GM21360 (cell line): ENCODE results near the gene RPS6KA3.
A peak's percentile ranks its signal among the peaks of the same experiment; 100 is the strongest.

Experiments used
- ATAC-seq: cut with Tn5 transposase; IDR thresholded peaks from one replicate; pipeline ENCODE4 v1.9.1; 2021; ENCODE audit warnings: mild to moderate bottlenecking, moderate library complexity; ENCODE audit not compliant: unreplicated experiment

Gene RPS6KA3

DNA sequence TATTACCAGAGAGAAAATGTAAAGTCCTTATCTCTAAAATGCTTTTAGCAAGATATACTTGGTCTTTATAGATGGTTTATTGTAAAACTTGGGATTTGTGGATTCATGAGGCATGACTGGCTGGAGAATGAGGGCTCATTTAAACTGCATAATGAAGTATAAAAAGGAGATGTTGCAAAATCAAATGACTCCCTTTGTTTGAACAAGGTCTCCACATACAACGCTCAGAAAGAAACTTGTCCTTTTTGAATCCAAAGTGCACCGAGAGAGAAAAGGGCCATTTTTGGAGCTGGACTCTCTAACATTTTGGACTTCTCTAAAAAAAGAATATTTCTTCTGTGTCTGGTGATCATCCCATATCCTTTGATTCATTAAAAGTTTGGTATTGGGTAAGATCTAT is 117.4 kb downstream of the RPS6KA3 start:
- no peak for ATAC-seq

DNA sequence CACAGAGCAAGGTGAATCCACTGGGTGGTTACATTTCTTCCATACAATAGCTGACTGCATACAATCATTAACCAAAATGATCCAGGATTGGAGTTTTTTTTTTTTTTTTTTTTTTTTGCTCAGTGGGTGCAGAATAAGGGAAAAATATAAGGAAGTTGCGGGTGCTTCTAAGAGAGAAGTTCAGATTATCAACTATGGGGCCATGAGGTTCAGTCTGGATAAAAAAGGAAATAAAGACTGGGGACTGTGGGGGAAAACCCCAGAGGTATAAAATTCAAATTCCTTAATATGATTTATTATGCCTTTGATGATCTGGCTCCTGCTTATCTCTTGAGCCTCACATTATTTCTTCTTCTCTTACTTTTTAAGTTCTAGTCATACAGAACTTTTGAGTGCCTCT is 119.1 kb downstream of the RPS6KA3 start:
- no peak for ATAC-seq

DNA sequence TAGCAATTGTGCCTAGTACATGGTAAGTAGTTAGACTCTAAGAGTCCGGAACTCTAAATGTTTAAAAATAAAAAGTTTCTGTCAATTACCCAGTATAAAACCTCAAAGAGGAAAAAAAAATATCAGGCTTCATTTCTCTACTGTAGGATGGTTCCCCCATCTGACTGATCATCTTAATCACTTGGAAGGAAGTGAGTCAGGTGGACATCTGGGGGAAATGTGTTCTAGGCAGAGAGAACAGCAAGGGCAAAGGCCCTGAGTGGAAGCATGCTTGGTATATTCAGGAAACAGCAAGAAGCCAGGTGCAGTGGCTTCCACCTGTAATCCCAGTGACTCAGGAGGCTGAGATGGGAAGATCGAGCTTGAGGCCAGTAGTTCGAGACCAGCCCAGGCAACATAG is 122.2 kb downstream of the RPS6KA3 start:
- ATAC-seq = no peak

DNA sequence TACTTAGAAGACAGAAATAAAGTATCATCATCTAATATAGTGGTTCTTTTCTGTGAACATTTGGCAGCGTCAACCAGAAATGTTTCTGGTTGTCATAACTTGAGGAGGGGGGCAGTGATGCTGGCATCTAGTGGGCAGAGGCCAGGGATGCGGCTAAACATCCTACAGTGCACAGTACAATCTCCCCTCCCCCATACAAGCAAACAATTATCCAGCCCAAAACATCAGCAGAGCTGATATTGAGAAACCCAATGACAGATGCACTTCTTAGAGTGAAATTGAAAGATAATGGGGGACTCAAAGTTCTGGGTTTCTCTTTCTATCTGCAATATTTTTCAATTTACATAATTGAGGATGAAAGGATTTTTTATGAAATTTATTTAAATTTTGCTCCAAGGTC is 123.1 kb downstream of the RPS6KA3 start:
- no peak for ATAC-seq

DNA sequence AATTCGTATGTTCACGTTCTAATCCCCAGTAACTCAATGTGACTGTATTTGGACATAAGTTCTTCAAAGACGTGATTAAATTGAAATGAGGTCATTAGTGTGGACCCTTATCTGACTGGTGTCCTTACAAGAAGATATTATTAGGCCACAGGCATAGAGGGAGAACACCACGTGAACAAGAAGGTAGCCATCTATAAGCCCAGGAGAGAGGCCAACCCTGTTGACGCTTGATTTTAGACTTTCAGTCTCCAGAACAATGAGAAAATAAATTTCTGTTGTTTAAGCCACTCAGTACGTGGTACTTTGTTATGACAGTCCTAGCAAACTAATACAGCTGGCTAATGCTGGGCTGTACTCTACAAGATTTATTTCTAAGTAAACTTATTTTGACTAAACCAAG is 123.6 kb downstream of the RPS6KA3 start:
- ATAC-seq = no peak

DNA sequence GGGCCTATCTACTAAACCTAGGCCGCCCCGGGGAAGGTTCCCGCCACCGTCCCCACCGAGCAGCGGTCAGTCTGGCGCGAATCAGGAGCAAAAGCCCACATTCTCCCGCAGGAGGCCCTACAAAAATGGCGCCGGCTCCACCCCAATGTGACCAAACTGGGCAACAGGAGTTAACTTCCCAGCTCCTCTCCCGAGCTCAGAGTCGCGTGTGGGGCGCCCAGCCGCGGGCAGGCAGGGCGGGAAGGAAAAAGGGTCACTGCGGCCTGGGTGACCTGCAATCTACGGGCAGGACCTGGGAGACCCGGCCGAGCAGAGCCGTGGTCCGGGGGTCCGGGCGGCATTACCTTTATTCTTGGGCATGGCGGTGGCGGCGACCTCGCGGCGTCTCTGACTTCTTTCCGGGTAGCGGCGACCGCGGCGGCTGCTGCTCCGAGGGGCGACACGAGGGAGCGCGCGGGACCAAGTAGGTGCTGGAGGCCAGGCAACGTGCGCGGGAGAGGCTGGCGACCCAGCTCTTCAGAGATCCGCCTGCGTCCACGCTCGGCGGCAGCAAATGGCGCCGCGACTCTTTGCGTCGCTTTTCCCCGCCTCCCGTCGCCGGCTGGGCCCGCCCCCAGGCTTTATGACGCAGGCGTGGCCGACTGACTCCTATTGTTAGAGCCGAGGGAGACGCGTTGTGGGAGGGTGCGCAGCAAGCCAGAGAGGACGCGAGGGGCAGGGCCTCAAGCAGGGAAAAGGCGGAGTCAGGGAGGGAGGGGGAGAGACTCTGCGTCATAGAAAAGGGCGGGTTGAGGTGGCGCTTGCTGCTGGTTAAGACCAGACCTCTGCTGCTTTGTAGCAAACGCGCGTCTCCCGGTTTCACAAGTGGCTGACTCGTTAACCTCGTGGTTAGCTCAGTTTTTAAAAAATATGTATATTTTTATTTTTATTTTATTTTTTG is 125.2 kb downstream of the RPS6KA3 start, which contains the start of gene EIF1AX:
Gene EIF1AX (minus strand): TSS at position 558 of the 940 bp plus-strand sequence. CDS start 198 bp downstream, at position 360.
- peak; percentile 99 for ATAC-seq

DNA sequence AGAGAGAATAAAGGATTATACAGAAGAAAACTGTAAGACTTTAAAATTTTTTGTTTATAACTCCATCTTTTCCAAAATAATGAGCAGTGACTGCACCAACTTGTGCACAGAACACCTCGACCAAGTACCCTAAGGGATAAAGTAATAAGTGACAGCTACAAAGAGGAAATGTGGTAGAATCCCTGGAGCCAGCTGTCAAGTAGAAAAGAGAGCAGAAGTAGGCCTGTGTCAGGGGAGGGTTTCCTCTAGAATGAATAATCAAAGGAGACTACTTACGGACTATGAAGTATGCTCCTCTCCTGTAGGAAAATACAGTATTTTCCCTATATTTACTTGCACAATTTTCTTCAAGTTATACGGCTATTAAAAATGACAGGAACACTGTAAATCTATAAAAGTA is 126.3 kb downstream of the RPS6KA3 start:
- ATAC-seq = no peak

DNA sequence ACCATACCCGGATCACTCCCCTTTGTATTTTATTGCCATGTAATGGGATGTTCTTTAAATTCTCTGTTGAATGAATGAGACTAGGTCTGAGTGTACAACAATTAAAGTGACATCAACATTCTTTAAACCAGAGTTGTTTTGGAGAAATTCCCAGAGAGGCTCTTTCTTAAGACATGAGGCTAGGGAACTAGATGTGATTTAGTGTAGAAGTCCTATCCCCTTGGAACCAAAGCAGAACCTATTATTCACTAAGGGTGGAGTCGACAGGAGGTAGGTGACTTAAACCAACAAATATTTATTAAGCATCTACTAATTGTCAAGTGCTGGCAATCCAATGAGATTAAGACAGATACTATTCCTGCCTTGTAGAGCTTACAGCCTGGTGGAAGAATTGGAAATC is 126.7 kb downstream of the RPS6KA3 start:
- no peak for ATAC-seq

DNA sequence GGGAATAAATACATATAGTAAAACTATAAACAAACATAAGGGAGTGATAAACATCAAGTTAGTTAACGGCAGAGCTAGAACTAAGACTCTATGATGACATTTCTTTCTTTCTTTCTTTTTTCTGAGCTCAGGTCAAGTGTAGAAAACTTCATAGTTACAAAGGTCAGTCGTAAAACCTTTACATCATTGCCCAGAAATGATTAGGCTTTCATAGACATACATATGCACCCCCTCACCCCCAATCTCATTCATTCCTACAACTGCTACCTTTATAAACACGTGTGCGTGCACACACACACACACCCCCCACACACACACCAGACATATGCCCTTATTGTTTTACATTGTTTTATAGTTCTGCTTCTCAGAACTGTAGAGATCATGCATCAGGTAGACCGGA is 130.8 kb downstream of the RPS6KA3 start:
- ATAC-seq = no peak

DNA sequence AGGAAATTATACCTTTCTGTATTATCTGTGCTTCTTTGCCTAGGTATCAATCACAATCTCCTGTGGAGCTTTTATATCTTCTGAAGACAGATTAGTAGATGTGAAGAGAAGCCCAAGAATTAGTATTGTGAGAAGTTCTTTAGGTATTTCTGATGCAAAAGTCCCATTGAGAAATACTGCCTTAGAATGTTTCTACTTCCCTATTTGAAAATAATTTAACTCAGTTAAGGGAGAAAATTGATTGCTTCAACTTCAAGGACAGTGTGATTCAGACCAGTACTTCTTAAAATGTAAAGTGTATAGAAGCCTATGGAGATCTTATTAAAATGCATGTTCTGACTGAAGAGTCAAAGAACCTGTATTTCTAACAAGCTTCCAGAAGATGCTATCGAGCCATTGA is 134.0 kb downstream of the RPS6KA3 start:
- no peak for ATAC-seq

DNA sequence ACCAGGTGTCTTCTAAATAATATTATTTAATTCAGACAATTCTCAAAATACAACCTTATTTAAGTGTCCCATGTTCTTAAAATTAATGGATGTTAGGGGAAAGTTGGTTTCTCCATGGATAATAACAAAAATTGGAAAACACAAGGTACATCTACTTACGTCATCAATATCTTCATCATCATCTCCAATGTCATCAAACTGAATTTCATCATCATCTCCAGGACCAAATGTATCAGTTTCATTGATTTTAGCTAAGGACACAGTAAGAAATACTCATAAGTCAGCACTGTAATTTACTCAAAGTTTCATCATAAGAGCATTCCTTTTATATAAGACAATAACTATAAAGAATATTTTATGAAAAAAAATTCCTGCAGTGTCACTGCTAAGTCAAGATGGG is 136.4 kb downstream of the RPS6KA3 start:
- no peak for ATAC-seq

DNA sequence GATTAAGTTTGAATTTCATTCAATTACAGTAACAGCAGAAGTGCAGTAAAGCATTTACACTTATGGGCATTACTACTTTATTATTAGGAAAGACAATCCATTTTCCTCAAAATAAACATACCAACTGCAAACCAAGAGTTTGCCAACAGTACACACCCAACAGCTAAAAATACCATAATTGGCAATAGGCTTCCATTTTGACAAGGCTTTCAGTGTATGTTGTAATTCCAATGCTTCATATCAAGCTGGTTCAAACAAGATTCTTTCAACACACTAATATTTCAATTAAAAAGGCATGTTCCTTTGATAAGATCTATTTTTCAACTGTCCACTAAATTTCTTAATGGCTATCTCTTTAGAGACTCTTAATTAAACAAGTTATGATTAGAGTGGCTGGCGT is 137.2 kb downstream of the RPS6KA3 start:
- ATAC-seq = no peak

DNA sequence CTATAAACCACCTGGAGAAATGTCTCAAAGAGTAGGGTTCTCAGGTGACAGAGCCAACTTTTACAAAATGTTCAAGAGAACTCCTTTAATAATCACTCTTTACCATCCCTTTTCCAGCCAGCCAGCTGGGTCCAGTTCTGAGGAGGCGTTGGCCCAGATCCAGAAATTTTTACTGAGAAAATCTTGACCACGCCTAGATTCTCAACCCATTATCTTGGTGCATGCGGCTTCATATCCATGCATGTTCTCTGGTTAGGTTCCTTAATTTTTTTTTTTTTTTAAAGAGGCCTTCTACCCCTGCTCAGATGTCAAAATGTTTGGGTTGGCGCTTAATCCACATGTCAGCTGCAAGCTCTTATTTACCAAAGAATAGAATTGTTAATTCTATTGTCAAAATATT is 138.0 kb downstream of the RPS6KA3 start:
- no peak for ATAC-seq

DNA sequence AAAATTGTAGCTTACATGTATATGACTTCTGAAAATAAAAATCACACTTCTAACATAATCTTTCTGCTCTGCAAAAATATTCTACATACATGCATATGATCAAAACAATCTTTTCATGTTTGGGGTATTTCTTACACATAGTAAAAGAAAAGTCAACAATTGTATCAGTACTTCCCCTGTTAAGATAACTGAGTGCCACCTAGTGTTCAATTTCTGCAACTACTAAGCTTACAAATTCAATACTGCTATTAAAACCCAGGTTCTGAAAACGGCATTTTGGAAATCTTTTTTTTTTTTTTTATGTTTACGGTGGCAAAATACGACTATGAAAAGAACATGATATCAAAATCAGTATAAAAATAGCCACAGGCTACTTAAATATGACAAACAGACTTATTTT is 139.3 kb downstream of the RPS6KA3 start:
- ATAC-seq = peak; percentile 61

DNA sequence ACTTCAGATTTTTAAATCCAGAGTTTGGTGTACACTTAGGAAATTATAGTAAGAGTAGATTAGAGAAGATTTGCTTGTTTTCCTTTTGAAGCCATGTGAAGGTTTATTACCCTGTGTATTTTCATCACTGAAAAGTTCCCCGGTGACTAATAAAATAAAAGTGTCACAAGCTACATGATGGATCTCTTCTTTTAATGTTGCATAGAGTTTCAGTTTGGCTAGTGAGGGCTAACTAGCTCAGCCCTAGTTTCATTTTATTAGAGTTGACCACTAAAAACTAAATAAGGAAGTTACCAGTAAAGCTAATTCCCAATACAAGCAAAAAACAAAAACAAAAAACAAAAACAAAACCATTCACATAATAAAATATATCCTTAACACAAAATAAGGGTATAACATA is 139.9 kb downstream of the RPS6KA3 start:
- ATAC-seq = peak; percentile 50

DNA sequence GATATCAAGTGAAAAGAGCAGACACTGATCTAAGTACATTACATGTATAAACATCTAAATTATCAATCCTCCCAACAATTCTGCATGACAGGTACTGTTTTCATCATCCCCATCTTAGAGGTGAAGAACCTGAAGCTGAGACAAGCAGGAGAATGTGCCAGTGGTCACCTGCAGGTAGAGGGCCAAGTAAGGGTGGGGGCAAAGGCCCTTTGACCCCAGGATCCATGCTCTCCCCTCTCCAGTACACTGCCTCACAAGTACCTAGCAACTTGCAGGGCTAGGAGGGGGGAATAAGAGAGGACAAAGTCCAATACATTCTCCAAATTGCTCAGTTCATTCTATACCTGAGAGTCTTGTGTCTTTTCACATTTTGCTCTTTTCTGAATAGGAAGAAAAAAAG is 141.7 kb downstream of the RPS6KA3 start:
- ATAC-seq = no peak

DNA sequence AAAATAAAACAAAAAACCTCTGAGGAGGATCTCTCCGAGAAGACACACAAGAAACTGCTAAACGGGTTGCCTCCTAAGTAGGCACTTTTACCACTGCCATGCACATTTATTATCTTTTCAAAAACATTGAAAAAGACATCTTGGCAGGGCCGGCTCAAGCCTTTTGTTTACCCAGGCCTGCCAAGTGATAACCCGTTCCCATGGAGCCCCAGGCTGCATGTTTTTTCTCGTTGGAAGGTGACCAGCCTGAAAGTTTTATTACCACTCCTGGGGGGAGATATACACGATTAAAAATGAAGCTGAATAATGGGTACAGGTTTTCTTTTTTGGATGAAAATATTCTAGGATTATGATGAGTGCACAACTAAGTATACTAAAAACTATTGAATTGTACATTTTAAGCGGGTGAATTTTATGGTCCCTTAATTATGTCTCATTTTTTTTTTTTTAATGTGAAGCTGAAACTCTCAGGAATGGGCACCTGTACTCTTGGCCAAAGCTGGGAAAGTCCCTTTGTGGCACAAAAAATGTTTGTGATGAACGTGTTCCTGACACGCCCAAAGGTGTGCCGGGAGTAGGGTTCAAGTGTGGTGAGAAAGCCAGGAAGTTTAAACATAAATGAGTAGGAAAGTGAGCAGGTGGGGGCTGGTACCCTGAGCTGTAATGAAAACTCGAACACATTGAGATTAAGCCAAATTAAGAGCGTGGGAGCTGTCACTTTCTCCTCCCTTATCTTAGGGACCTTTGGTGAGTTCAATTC is 148.5 kb downstream of the RPS6KA3 start:
- ATAC-seq = no peak

DNA sequence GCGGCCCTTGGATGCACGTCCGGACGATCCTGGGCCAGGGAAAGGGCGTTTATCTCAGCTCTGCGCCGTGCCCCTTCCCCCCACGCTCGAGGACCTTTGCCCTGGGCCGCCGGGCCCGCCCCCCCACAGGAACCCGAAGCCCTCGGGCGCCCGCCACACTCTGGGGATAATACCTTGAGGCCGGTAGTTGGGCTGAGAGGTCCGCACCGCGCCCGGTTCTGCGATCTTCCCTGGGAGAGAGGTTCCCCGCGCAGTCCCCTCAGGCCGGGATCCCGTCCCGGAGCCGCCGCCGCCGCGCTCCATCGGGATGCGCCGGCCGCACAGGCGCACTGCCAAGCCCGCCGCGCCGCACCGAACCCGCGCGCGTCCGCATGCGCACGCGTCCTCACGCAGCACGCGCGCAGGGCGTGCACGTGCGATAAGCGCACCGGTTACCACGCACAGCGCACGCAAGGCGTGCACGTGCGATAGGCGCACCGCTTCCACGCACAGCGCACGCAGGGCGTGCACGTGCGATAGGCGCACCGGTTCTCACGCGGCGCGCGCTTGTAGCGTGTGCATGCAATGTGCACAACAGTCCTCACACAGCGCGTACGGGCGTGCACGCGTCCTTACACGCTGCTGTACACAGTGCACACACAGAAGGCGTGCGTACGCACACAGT is 150.0 kb downstream of the RPS6KA3 start, which contains the start of gene MAP7D2:
Gene MAP7D2 (minus strand): TSS at position 331 of the 664 bp plus-strand sequence. CDS start 28 bp downstream, at position 303.
- ATAC-seq = no peak

DNA sequence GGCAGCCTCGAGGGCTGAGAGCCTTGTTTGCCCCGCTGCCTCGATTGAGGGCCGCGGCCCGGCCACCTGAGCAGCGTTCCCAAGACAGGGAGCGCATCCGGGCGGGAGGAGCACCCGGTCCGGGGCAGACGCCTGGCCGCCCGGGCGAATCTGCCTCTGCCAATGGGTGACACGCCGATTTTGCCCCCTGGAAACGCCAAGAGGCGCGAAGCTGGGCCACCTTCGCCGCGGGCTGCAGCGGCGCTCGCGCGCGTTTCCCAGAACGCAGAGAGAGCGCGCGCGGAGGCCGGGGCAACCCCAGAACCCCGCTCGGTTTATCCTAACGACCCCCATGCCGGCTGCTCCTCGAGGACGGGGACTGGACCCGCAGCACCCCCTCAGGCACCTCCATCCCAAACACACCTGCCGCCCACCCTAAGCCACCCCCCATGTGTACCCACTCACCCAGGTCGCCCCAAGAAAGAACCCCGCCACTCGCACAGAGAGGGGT is 150.6 kb downstream of the RPS6KA3 start:
- no peak for ATAC-seq

DNA sequence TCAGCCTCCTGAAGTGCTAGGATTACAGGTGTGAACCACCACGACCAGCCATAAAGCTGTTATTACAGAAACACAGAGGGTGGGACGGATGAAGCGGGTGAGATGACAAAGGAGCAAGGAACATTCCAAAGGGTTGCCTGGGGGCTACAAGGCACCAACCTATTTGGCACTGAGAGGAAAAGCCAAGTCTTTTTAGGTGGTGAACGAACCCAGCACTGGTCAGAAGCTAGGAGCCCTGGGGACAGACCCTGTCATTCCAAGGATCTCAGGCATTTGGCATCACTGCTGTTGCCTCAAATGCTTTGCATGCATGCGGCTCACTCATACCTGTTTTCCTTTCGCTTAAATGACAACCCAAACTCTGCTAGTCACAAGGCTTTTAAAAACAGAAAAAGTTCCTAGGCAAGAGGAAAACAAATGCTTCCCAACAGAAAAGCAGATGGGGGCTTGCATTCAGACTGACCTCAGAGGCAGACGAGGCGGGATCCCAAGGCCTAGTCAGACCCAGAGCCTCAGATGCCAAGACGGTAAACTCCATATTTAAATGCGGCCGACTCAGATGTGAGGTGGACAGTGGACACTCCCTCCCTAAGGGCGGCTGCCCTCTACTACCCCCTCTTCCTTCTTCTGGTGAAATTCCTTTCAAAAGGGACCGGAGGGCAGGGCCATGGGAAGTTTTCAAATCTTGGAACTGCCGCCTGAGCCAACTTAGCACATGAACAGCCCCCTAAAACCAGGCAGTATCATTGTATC is 154.5 kb downstream of the RPS6KA3 start:
- ATAC-seq = no peak
